GM12874 (cell line): ENCODE measurements around the gene STPG4.

Experiments
- CTCF ChIP-seq: IDR thresholded peaks from 2 replicates; pipeline ENCODE4 v1.5.1; 2011; ENCODE audit warnings: low read depth, mild to moderate bottlenecking, control low read depth, low read length, moderate library complexity; ENCODE audit not compliant: insufficient read depth

Gene STPG4

GRCh38 chr2:47063538-47063930, 91.6 kb downstream of the STPG4 start:
- no peak for TF ChIP-seq CTCF

DNA sequence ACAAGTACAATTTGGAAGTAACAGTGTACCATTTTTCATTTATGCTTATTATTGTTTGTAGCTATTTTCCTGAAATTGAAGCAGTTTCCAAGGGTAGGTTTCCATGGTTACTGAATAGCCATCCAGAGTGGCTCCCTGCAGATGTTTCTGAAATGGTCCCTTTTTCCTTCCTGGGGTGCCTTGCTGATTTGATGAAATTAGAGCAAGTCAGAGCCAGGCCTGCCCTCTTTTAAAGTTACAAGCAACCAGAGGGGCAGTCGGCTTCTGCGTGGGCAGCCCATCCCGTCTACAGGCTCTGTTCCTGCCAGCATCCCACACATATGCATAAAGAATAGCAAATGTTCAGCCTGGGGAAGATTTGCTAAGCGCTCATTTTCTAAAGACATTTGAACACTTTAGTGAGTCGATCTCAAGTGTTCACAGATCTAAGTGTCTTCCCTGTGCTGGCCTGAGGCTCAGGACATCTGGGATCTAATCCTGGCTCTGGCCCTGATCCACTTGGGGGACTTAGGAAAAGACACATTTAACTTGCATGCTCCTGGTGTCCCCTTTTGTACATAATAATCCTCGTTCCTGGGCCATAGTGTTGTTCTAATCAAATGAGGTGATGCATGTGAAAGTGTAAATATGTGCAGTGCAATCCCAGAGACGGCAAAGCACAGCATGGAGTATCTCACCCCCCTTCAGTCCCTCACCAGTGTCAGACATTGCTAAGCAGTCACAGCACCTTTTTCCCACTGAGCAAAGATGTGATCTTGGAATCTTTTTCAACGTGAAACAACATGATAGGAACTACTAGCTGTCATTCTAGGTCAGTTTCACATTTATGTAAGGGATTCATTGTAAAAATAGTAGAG, 92.2 kb downstream of the STPG4 start:
- TF ChIP-seq CTCF: no peak

- TF ChIP-seq CTCF: no peak
These were observed 93.0 kb downstream of the STPG4 start for GRCh38 chr2:47061944-47062678.

DNA sequence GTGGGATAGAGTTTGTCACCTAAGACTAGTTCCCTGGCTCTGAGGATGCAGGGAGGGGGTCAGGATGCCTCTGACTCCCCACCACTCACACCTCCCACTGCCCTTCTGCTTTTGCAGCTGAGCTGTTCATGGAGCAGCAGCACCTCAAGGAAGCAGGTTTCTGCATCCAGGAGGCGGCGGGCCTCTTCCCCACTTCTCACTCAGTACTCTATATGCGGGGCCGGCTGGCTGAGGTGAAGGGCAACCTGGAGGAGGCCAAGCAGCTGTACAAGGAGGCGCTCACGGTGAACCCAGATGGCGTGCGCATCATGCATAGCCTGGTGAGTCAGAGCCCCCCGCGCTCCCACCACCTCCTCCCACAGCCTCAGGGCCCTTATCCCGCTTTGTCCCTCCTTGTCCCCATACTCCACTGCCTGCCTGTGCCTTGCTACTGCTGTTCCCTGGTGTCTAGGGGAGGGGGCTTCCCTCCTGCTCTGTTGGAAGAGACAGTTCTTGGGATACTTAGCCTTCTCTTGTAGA, 94.4 kb downstream of the STPG4 start:
- TF ChIP-seq CTCF: no peak

DNA sequence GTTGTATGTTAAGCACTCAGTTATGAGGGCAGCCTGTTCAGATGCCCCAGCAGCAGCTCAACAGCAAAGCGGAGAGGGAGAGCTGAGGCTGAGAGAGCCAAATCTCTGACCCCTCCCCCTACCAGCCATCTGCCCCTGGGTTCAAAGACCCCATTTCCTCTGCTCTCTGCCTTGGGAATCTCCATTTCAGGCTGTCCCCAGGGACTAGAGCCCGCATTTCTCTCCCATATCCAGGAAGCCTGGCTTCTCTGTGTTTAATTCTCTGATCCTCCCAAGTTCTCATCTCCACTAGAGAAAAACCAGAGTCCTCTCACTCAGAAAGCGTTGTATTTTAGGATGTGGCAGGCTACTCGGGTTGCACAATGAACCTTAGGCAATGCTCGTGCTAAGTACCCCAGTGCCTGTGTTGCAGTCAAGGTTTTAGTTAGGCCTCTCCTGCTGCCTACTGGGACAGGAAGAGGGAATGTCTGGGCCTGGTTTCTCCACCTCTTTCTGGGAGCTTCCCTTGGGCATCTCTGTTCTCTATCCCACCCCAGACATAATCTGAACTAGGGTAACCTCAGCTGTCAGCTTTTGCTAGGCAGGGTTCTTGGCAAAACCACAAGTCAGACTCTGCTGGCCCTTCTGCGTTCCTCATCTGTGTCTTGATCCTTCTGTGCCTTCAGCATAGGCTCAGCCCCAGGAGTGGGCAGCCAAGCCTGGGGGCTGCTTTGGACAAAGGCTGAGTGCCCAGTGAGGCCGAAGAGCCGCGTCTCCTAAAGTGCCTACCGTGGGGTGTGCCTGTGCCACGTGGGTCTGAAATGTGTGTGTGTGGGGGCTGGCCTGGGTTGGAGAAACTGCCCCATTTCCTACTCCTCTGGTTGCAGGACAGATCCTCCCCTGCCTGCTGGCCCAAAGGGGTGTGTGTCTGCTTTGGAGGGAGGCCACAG, 96.8 kb downstream of the STPG4 start:
- no peak for TF ChIP-seq CTCF

- TF ChIP-seq CTCF: no peak
These were observed 97.5 kb downstream of the STPG4 start for GRCh38 chr2:47057687-47058002.
